Calu3 (cell line): ENCODE measurements around the gene TANGO6. TPM values are rescaled to one million over a fixed set of nuclear protein-coding genes. Genes with fewer than 3 reads are reported as not detected.
A peak's percentile ranks its signal among the peaks of the same experiment; 100 is the strongest.
"Not testable (repeated sequence)": the region's sequence is repeated elsewhere in the genome, so short reads cannot be mapped to it uniquely, and the experiment has no call there.

Experiments used
- BruUV-seq: library from RNA; stranded (reverse); fragments of 400-500 nt; replicated peaks from 2 replicates; lab custom pipeline; 2021; lab: Mats Ljungman, UMichigan
- CTCF ChIA-PET: fragments of 300-600 bp; sonication (Branson Sonifier 250); formaldehyde crosslinking; loops from one replicate; lab custom pipeline; 2022; ENCODE audit warnings: antibody characterized with exemption; lab: Charles Lee
- DNase-seq: peaks from one replicate; pipeline ENCODE4 v3.0.0; 2022
- H3K27ac Mint-ChIP-seq: one replicate; pipeline ENCODE4 v1.8.0; 2022; ENCODE audit warnings: mixed read lengths; ENCODE audit not compliant: unreplicated experiment
- H3K27me3 Mint-ChIP-seq: one replicate; pipeline ENCODE4 v1.8.0; 2022; ENCODE audit warnings: mixed read lengths; ENCODE audit not compliant: unreplicated experiment
- H3K36me3 Mint-ChIP-seq: one replicate; pipeline ENCODE4 v1.8.0; 2022; ENCODE audit warnings: mild to moderate bottlenecking, moderate library complexity, mixed read lengths; ENCODE audit not compliant: insufficient read depth, unreplicated experiment
- H3K4me1 Mint-ChIP-seq: one replicate; pipeline ENCODE4 v1.8.0; 2022; ENCODE audit warnings: mild to moderate bottlenecking, low read depth, mixed read lengths; ENCODE audit not compliant: unreplicated experiment
- H3K4me3 Mint-ChIP-seq: one replicate; pipeline ENCODE4 v1.8.0; 2022; ENCODE audit warnings: mild to moderate bottlenecking, low read depth, moderate library complexity, mixed read lengths; ENCODE audit not compliant: unreplicated experiment
- H3K9me3 Mint-ChIP-seq: one replicate; pipeline ENCODE4 v1.8.0; 2022; ENCODE audit warnings: low read depth, mixed read lengths; ENCODE audit not compliant: unreplicated experiment
- CTCF ChIP-seq: fragments of 200-600 bp; IDR thresholded peaks from one replicate; pipeline ENCODE4 v1.8.0; 2022; ENCODE audit warnings: antibody characterized with exemption; ENCODE audit not compliant: unreplicated experiment
- intact Hi-C: fragments of 100-400 bp; cut with micrococcal nuclease; formaldehyde crosslinking; loops from one replicate; pipeline ENCODE4 v1.10.0; 2022; ENCODE audit not compliant: unreplicated experiment
- total RNA-seq: library from RNA; stranded (reverse); gene quantifications from 2 replicates; pipeline ENCODE4 v1.2.3, GENCODE V29; 2022

TANGO6 gene
- total RNA-seq, 1 experiment from 2014 or later: 18.0 TPM

- intact Hi-C loops: no loop called here
- Mint-ChIP-seq H3K9me3 (no peaks in the 10 kb centered on the region), H3K36me3 (peaks cover 53% of the 10 kb centered on the region), H3K27ac (no peak overlapping the region), H3K4me1 (no peaks in the 10 kb centered on the region), H3K27me3 (no peaks in the 10 kb centered on the region), H3K4me3 (no peak overlapping the region)
- CTCF ChIA-PET: no interaction called here
- BruUV-seq: no TSS peak
- DNase-seq: no peak
- no peak for TF ChIP-seq CTCF
Measured at GRCh38 chr16:68835970-68836369, 7.4 kb upstream of the TANGO6 start.

- H3K9me3 Mint-ChIP-seq: no peaks in the 10 kb centered on the region
- peaks cover 43% of the 10 kb centered on the region for H3K36me3 Mint-ChIP-seq
- H3K27ac Mint-ChIP-seq: no peak overlapping the region
- no peak for TF ChIP-seq CTCF
- no peaks in the 10 kb centered on the region for H3K27me3 Mint-ChIP-seq
- peaks cover 8% of the 10 kb centered on the region for H3K4me1 Mint-ChIP-seq
- DNase-seq: no peak
- BruUV-seq: no TSS peak
- no peak overlapping the region for H3K4me3 Mint-ChIP-seq
- CTCF ChIA-PET: interaction anchor here (0.6 kb wide), 1 partner anchor 108 kb away, joined by 5 read pairs; no protein-coding TSS in a partner anchor
- intact Hi-C loops: loop anchor here (5.0 kb wide), 2 partner anchors 133 to 313 kb away; no protein-coding TSS in a partner anchor
Measured at GRCh38 chr16:68839831-68840230, 3.5 kb upstream of the TANGO6 start.

DNA sequence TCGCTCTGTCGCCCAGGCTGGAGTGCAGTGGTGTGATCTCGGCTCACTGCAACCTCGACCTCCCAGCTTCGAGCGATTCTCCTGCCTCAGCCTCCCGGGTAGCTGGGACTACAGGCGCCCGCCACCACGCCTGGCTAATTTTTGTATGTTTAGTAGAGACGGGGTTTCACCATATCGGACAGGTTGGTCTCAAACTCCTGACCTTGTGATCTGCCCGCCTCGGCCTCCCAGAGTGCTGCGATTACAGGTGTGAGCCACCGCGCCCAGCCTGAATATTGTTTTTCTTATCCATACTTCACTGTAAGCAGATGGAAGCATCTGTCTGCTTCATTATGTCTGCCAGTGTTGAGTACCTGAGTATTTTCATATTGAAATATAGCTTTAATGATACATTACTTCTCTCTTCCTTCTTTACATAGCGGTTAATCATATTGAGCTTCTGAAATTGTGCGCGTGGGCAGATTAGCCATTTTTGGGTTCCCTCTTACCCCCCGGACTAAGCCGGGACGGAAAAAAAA is 308 bp upstream of the TANGO6 start:
- not testable (repeated sequence) for DNase-seq, H3K9me3 Mint-ChIP-seq, BruUV-seq, H3K4me1 Mint-ChIP-seq, H3K27me3 Mint-ChIP-seq
- intact Hi-C loops: loop anchor here (5.0 kb wide), 2 partner anchors 136 to 316 kb away; no protein-coding TSS in a partner anchor
- H3K27ac Mint-ChIP-seq: peak overlapping the region; percentile 16
- CTCF ChIA-PET: interaction anchor here (2.5 kb wide), 1 partner anchor 252 kb away, joined by 7 read pairs; no protein-coding TSS in a partner anchor
- peak overlapping the region; percentile 69 for H3K4me3 Mint-ChIP-seq
- peaks cover 30% of the 10 kb centered on the region for H3K36me3 Mint-ChIP-seq

- Mint-ChIP-seq H3K9me3 (no peaks in the 10 kb centered on the region), H3K4me1 (peaks cover 8% of the 10 kb centered on the region), H3K4me3 (peak overlapping the region; percentile 69), H3K27ac (peak overlapping the region; percentile 27), H3K36me3 (peaks cover 30% of the 10 kb centered on the region), H3K27me3 (no peaks in the 10 kb centered on the region)
- no peak for TF ChIP-seq CTCF
- BruUV-seq: TSS peak; percentile 33
- no peak for DNase-seq
- CTCF ChIA-PET: interaction anchor here (1.0 kb wide), 2 partner anchors 137 to 280 kb away, joined by 3 to 4 read pairs; no protein-coding TSS in a partner anchor
- intact Hi-C loops: loop anchor here (5.0 kb wide), 2 partner anchors 137 to 317 kb away; no protein-coding TSS in a partner anchor
Measured at GRCh38 chr16:68844211-68844564, 857 bp downstream of the TANGO6 start.

DNA sequence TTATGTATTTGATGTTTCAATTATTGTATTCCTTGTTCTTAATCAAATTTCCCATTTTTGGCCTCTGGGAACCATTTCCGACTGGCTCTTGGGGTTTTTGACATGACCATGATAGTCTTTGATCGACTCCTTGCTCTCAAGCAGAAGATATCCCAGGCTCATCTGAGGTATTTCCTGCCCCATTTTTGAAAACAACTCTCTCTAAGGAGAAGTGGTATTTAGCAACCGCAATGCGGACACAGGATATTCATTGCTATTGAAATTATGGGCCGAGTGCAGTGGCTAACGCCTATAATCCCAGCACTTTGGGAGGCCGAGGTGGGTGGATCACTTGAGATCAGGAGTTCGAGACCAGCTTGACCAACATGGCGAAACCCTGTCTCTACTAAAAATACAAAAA is 5.5 kb downstream of the TANGO6 start:
- Mint-ChIP-seq H3K4me1 (peaks cover 8% of the 10 kb centered on the region), H3K27me3 (no peaks in the 10 kb centered on the region), H3K36me3 (peaks cover 5% of the 10 kb centered on the region), H3K27ac (no peak overlapping the region), H3K4me3 (no peak overlapping the region), H3K9me3 (no peaks in the 10 kb centered on the region)
- BruUV-seq: no TSS peak
- intact Hi-C loops: loop anchor here (5.0 kb wide), 1 partner anchor 439 kb away; no protein-coding TSS in a partner anchor
- CTCF ChIA-PET: no interaction called here
- no peak for DNase-seq
- TF ChIP-seq CTCF: no peak
